ENCODE measurements around the gene CISD1. TPM values are rescaled to one million over a fixed set of nuclear protein-coding genes. Genes with fewer than 3 reads are reported as not detected.

Gene CISD1
- total and polyA plus RNA-seq, 10 of the 15 experiments (the other 5 are each of a cell fraction or from before 2014, with no cell fraction given): 23.0 to 162 (median 58.5) TPM

GRCh38 chr10:58275261-58275660 lies 6.3 kb downstream of the CISD1 start:
- SMC1A ChIA-PET (ENCODE audit: uncharacterized antibody, unreplicated experiment): interaction anchor here (1.0 to 4.3 kb wide), 2 partner anchors 15 to 109 kb away, joined by 3 to 26 read pairs; no protein-coding TSS in a partner anchor
- Histone ChIP-seq H3K4me2 (ENCODE audit: control insufficient read depth, insufficient read depth) (no peak overlapping the region), H3K79me2 (ENCODE audit: control insufficient read depth, insufficient read depth, low read length) (peaks cover 17% of the 10 kb centered on the region), H3K4me3 (no peak overlapping the region), H3K27ac (ENCODE audit: control insufficient read depth, insufficient read depth) (no peak overlapping the region), H2AFZ (ENCODE audit: control insufficient read depth, low read depth, low read length) (no peak overlapping the region), H3K36me3 (ENCODE audit: control insufficient read depth in 2 of 2, insufficient read depth in 2 of 2, low read length in 1 of 2) (no peaks in the 10 kb centered on the region; a peak in 1 of 4 replicates), H3K9ac (ENCODE audit: control insufficient read depth, insufficient read depth, low read length) (no peak overlapping the region), H3K9me3 (replicated peaks; ENCODE audit: control insufficient read depth, insufficient read depth, low read length) (no peaks in the 10 kb centered on the region), H4K20me1 (ENCODE audit: control insufficient read depth, insufficient read depth) (no peaks in the 10 kb centered on the region), H3K4me1 (ENCODE audit: control insufficient read depth, insufficient read depth, low read length) (0 out of 2 replicates have a peak, but pooled peaks cover 5% of the 10 kb centered on the region), H3K27me3 (replicated peaks in 1 of 2; ENCODE audit: control insufficient read depth in 2 of 2, insufficient read depth in 2 of 2, low read length in 1 of 2) (no peaks in the 10 kb centered on the region)
- CTCF ChIA-PET: interaction anchor here (1.2 to 1.4 kb wide), 3 partner anchors 16 to 109 kb away, joined by 3 to 4 read pairs (median 4); no protein-coding TSS in a partner anchor
- intact Hi-C loops (cut with micrococcal nuclease; ENCODE audit: unreplicated experiment): no loop called here
- 87% methylated on average over 2 of the region's 2 CpGs for WGBS (ENCODE audit: insufficient coverage, insufficient replicate concordance, low lambda C conversion rate, missing lambda C conversion rate)
- DNase-seq (ENCODE audit: low read depth, low spot score) (no peak), ATAC-seq (peak; percentile 19; the same call in 1 of the 3 replicates), FAIRE-seq (peak; percentile 35)
- in situ Hi-C loops (cut with MboI): no loop called here
- no peak for TF ChIP-seq SMAD1 (IDR thresholded peaks at IDR 0.05; ENCODE audit: low read depth, partially characterized antibody)
- no peak for TF ChIP-seq JUND (IDR thresholded peaks at IDR 0.05; ENCODE audit: low read depth, low read length)
- TF ChIP-seq IRF3 (IDR thresholded peaks at IDR 0.05): no peak
- POLR2A ChIA-PET: no interaction called here
- RAD21 ChIA-PET (ENCODE audit: unreplicated experiment): interaction anchor here (1.1 to 3.5 kb wide), 2 partner anchors 15 to 77 kb away, joined by 3 to 16 read pairs; no protein-coding TSS in a partner anchor
- no TSS peak for BruUV-seq (replicated peaks)

- POLR2A ChIA-PET: interaction anchor here (0.6 kb wide), 1 partner anchor 856 kb away, joined by 4 read pairs; no protein-coding TSS in a partner anchor
- H3K36me3 ChIP-seq (ENCODE audit: control insufficient read depth in 2 of 2, insufficient read depth in 2 of 2, low read length in 1 of 2): no peaks in the 10 kb centered on the region; a peak in 1 of 4 replicates
- RAD21 ChIA-PET (ENCODE audit: unreplicated experiment): interaction anchor here (1.1 to 3.5 kb wide), 2 partner anchors 15 to 77 kb away, joined by 3 to 16 read pairs; no protein-coding TSS in a partner anchor
These were observed 6.9 kb downstream of the CISD1 start for GRCh38 chr10:58275908-58276307.

More at GRCh38 chr10:58275908-58276307, 6.9 kb downstream of the CISD1 start:
- Histone ChIP-seq H3K9me3 (replicated peaks; ENCODE audit: control insufficient read depth, insufficient read depth, low read length) (no peaks in the 10 kb centered on the region), H3K4me3 (no peak overlapping the region), H3K4me1 (ENCODE audit: control insufficient read depth, insufficient read depth, low read length) (no peaks in the 10 kb centered on the region), H3K9ac (ENCODE audit: control insufficient read depth, insufficient read depth, low read length) (no peak overlapping the region), H3K27me3 (replicated peaks in 1 of 2; ENCODE audit: control insufficient read depth in 2 of 2, insufficient read depth in 2 of 2, low read length in 1 of 2) (no peaks in the 10 kb centered on the region), H3K27ac (ENCODE audit: control insufficient read depth, insufficient read depth) (no peak overlapping the region), H2AFZ (ENCODE audit: control insufficient read depth, low read depth, low read length) (no peak overlapping the region), H4K20me1 (ENCODE audit: control insufficient read depth, insufficient read depth) (no peaks in the 10 kb centered on the region), H3K4me2 (ENCODE audit: control insufficient read depth, insufficient read depth) (no peak overlapping the region), H3K79me2 (ENCODE audit: control insufficient read depth, insufficient read depth, low read length) (peaks cover 11% of the 10 kb centered on the region)
- FAIRE-seq: no peak
- no peak for DNase-seq (ENCODE audit: low read depth, low spot score)
- TF ChIP-seq NR2F1 (conservative IDR thresholded peaks at IDR 0.05) (no peak), JUNB (IDR thresholded peaks at IDR 0.05) (no peak), SKIL (IDR thresholded peaks at IDR 0.05; ENCODE audit: low read depth, poor library complexity, severe bottlenecking) (no peak)
- in situ Hi-C loops (cut with MboI): no loop called here
- ATAC-seq: no peak
- intact Hi-C loops (cut with micrococcal nuclease; ENCODE audit: unreplicated experiment): no loop called here
- CTCF ChIA-PET: interaction anchor here (0.8 to 7.7 kb wide), 5 partner anchors 15 to 109 kb away, joined by 3 to 59 read pairs (median 4); no protein-coding TSS in a partner anchor
- SMC1A ChIA-PET (ENCODE audit: uncharacterized antibody, unreplicated experiment): interaction anchor here (1.0 to 4.3 kb wide), 3 partner anchors 13 to 108 kb away, joined by 3 to 26 read pairs (median 6); no protein-coding TSS in a partner anchor
- no TSS peak for BruUV-seq (replicated peaks)

Data from GM12878 (cell line).